Fibroblast of skin of scalp (primary cell): Measurements from ENCODE around the gene CACNA2D1.
"Not testable (repeated sequence)": the region's sequence is repeated elsewhere in the genome, so short reads cannot be mapped to it uniquely, and the experiment has no call there.

Experiments used
- DNase-seq: peaks from one replicate; pipeline ENCODE4 v3.0.0-alpha.2; 2013

The CACNA2D1 gene

GRCh38 chr7:82164410-82164809 is 279.2 kb downstream of the CACNA2D1 start:
- no peak for DNase-seq

GRCh38 chr7:82163586-82163985 is 280.0 kb downstream of the CACNA2D1 start:
- DNase-seq, result no peak

- DNase-seq, result peak; percentile 72
Observed at GRCh38 chr7:82162289-82162688, 281.3 kb downstream of the CACNA2D1 start.

GRCh38 chr7:82158327-82158726 is 285.2 kb downstream of the CACNA2D1 start:
- DNase-seq, result no peak

- DNase-seq, result no peak
Observed at GRCh38 chr7:82156893-82157292, 286.7 kb downstream of the CACNA2D1 start.

- no peak for DNase-seq
Observed at GRCh38 chr7:82156168-82156567, 287.4 kb downstream of the CACNA2D1 start.

GRCh38 chr7:82154728-82155127 is 288.8 kb downstream of the CACNA2D1 start:
- no peak for DNase-seq

GRCh38 chr7:82153776-82154175 is 289.8 kb downstream of the CACNA2D1 start:
- DNase-seq, result no peak

- DNase-seq, result no peak
Observed at GRCh38 chr7:82152858-82153257, 290.7 kb downstream of the CACNA2D1 start.

GRCh38 chr7:82146491-82146890 is 297.1 kb downstream of the CACNA2D1 start:
- DNase-seq, result no peak

- DNase-seq, result no peak
Observed at GRCh38 chr7:82142263-82142864, 301.2 kb downstream of the CACNA2D1 start.

GRCh38 chr7:82141427-82141826 is 302.1 kb downstream of the CACNA2D1 start:
- DNase-seq, result peak; percentile 8

GRCh38 chr7:82140608-82141007 is 303.0 kb downstream of the CACNA2D1 start:
- DNase-seq, result not testable (repeated sequence)

- DNase-seq, result peak; percentile 13
Observed at GRCh38 chr7:82131215-82131614, 312.4 kb downstream of the CACNA2D1 start.

GRCh38 chr7:82129091-82129490 is 314.5 kb downstream of the CACNA2D1 start:
- DNase-seq, result no peak

- DNase-seq, result no peak
Observed at GRCh38 chr7:82128546-82128945, 315.0 kb downstream of the CACNA2D1 start.

GRCh38 chr7:82126576-82126975 is 317.0 kb downstream of the CACNA2D1 start:
- DNase-seq, result peak; percentile 63

- no peak for DNase-seq
Observed at GRCh38 chr7:82124445-82124844, 319.1 kb downstream of the CACNA2D1 start.

GRCh38 chr7:82122275-82122674 is 321.3 kb downstream of the CACNA2D1 start:
- no peak for DNase-seq

GRCh38 chr7:82114237-82114636 is 329.3 kb downstream of the CACNA2D1 start:
- DNase-seq, result no peak

- no peak for DNase-seq
Observed at GRCh38 chr7:82110146-82110840, 333.3 kb downstream of the CACNA2D1 start.

- peak; percentile 27 for DNase-seq
Observed at GRCh38 chr7:82109288-82109687, 334.3 kb downstream of the CACNA2D1 start.

GRCh38 chr7:82106201-82106600 is 337.4 kb downstream of the CACNA2D1 start:
- DNase-seq, result no peak

GRCh38 chr7:82105463-82105862 is 338.1 kb downstream of the CACNA2D1 start:
- peak; percentile 77 for DNase-seq
